Common myeloid progenitor, CD34-positive (primary cell): ENCODE measurements around the gene POLR1B.

Experiments
- CTCF ChIA-PET: fragments of 350-600 bp; sonication (Branson Sonifier 250); formaldehyde crosslinking; loops from one replicate; lab custom pipeline; 2021; ENCODE audit warnings: antibody characterized with exemption; lab: Charles Lee
- POLR2A ChIA-PET: fragments of 350-600 bp; sonication (Branson Sonifier 250); formaldehyde crosslinking; loops from one replicate; lab custom pipeline; 2021; ENCODE audit warnings: antibody characterized with exemption; lab: Charles Lee
- DNase-seq, 3 donors: peaks; one replicate each; pipeline versions ENCODE4 v3.0.0 to v3.0.0-alpha.2; 2013
- H3K27ac ChIP-seq, 2 experiments: 1 replicate in 1 of 2; 2 replicates in 1 of 2; pipeline ENCODE4 v1.7.0; 2013; ENCODE audit warnings: inconsistent platforms in 2 of 2, low read length in 2 of 2, mild to moderate bottlenecking in 2 of 2, low read depth in 1 of 2, moderate library complexity in 1 of 2; ENCODE audit not compliant: severe bottlenecking in 2 of 2, insufficient read depth in 1 of 2, poor library complexity in 1 of 2
- H3K27me3 ChIP-seq, 5 experiments: replicated peaks in 2 of 5; 1 replicate in 3 of 5; 2 replicates in 2 of 5; pipeline versions ENCODE4 v1.6.1 to v1.7.0; 2013; ENCODE audit warnings: low read length in 4 of 5, mild to moderate bottlenecking in 2 of 5, moderate library complexity in 2 of 5, inconsistent platforms in 1 of 5; ENCODE audit not compliant: insufficient read depth in 5 of 5, control insufficient read depth in 4 of 5
- H3K36me3 ChIP-seq, 4 experiments: 1 replicate in 2 of 4; 2 replicates in 2 of 4; pipeline versions ENCODE4 v1.6.1 to v1.7.0; 2013; ENCODE audit warnings: low read length in 3 of 4, control low read depth in 1 of 4, mild to moderate bottlenecking in 1 of 4; ENCODE audit not compliant: control insufficient read depth in 4 of 4, insufficient read depth in 4 of 4
- H3K4me1 ChIP-seq, 4 experiments: 1 replicate in 3 of 4; 2 replicates in 1 of 4; pipeline versions ENCODE4 v1.6.1 to v1.7.1; 2013; ENCODE audit warnings: low read length in 3 of 4, mild to moderate bottlenecking in 3 of 4, control low read depth in 1 of 4, inconsistent platforms in 1 of 4, moderate library complexity in 1 of 4; ENCODE audit not compliant: control insufficient read depth in 4 of 4, insufficient read depth in 4 of 4; ENCODE audit errors: control extremely low read depth in 1 of 4
- H3K4me3 ChIP-seq, 7 experiments: 1 replicate in 4 of 7; 2 replicates in 3 of 7; pipeline versions ENCODE4 v1.5.1 to v1.7.0; 2013; ENCODE audit warnings: mild to moderate bottlenecking in 7 of 7, low read length in 6 of 7, moderate library complexity in 6 of 7, inconsistent platforms in 2 of 7, low read depth in 2 of 7, control low read depth in 1 of 7; ENCODE audit not compliant: insufficient read depth in 4 of 7, control insufficient read depth in 1 of 7; ENCODE audit errors: extremely low read depth in 1 of 7
- H3K9me3 ChIP-seq, 5 experiments: 1 replicate in 4 of 5; 2 replicates in 1 of 5; pipeline versions ENCODE4 v1.6.1 to v1.7.1; 2013; ENCODE audit warnings: low read length in 4 of 5, mild to moderate bottlenecking in 2 of 5, inconsistent platforms in 1 of 5, low read depth in 1 of 5, moderate library complexity in 1 of 5; ENCODE audit not compliant: control insufficient read depth in 4 of 5, insufficient read depth in 2 of 5; ENCODE audit errors: control extremely low read depth in 1 of 5
- WGBS: methylation state at CpG from one replicate; pipeline ENCODE4 v1.1.5; 2013; ENCODE audit not compliant: insufficient coverage; 5-methylcytosine and 5-hydroxymethylcytosine counted together

Gene POLR1B

DNA sequence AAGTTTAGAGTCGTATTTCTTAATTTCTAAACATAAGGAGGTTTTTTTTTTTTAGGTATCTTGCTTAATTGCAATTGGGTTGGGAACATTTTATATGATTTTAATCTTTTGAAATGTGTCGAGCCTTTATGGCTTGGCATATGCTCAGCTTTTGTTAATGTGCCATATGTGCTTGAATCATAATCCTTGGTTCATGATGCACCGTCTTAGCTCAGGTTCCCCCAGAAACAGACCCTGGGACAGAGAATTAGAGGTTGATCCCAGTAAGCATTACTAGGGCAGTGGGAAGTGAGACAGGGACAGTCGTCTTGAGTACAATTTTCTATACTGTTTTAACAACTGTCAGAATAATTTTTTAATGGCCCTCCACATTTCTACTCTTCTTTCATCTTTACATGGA is 51.5 kb downstream of the POLR1B start:
- no peak for DNase-seq
- H3K9me3 ChIP-seq: no peaks in the 10 kb centered on the region
- ChIA-PET CTCF (interaction anchor here (1.5 to 11.6 kb wide), 3 partner anchors 7 to 133 kb away, joined by 3 to 158 read pairs (median 9); no protein-coding TSS in a partner anchor), POLR2A (interaction anchor here (1.0 kb wide), 1 partner anchor 37 kb away, joined by 3 read pairs; no protein-coding TSS in a partner anchor)
- no peak overlapping the region for H3K4me3 ChIP-seq
- H3K36me3 ChIP-seq: peaks cover 2 to 8% (median 6%) of the 10 kb centered on the region in 4 experiments
- no peaks in the 10 kb centered on the region for H3K27me3 ChIP-seq
- H3K27ac ChIP-seq: no peak overlapping the region
- 97% methylated on average over 3 of the region's 4 CpGs for WGBS
- no peaks in the 10 kb centered on the region for H3K4me1 ChIP-seq

DNA sequence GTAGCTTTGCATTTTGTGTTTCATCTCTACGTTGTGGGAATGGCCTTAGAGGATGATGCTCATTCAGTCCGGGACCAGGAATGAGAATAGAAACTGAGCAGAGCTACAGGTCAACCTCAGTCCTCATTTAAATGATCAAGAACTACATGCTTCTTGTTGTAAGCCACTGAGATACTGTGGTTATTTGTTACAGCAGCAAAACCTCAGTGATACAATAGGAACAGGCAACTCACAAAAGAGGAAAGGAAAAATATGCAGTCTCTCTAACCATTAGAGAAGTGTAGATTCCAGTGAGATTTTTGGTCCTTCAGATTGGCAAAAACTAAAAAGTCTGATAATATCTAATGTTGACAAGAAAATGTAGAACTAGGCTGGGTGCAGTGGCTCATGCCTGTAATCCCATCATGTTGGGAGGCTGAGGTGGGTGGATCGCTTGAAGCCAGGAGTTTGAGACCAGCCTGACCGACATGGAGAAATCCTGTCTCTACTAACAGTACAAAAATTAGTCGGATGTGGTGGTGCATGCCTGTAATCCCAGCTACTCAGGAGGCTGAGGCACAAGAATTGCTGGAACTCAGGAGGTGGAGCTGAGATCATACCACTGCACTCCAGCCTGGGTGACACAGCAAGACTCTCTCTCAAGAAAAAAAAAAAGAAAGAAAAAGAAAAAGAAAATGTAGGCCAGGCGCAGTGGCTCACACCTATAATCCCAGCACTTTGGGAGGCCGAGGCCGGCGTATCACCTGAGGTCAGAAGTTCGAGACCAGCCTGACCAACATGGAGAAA is 55.5 kb downstream of the POLR1B start:
- POLR2A ChIA-PET: no interaction called here
- 93% methylated on average over 8 of the region's 10 CpGs for WGBS
- CTCF ChIA-PET: interaction anchor here (0.8 to 11.6 kb wide), 7 partner anchors 9 to 288 kb away, joined by 3 to 158 read pairs (median 4); partner anchors contain the start of gene CHCHD5
- no peak overlapping the region for H3K27ac ChIP-seq
- peaks cover 0 to 2% (median 0%) of the 10 kb centered on the region in 4 experiments for H3K36me3 ChIP-seq
- no peaks in the 10 kb centered on the region for H3K9me3 ChIP-seq
- DNase-seq: no peak
- no peak overlapping the region for H3K4me3 ChIP-seq
- H3K4me1 ChIP-seq: peaks cover 0 to 8% (median 6%) of the 10 kb centered on the region in 4 experiments
- no peaks in the 10 kb centered on the region for H3K27me3 ChIP-seq

DNA sequence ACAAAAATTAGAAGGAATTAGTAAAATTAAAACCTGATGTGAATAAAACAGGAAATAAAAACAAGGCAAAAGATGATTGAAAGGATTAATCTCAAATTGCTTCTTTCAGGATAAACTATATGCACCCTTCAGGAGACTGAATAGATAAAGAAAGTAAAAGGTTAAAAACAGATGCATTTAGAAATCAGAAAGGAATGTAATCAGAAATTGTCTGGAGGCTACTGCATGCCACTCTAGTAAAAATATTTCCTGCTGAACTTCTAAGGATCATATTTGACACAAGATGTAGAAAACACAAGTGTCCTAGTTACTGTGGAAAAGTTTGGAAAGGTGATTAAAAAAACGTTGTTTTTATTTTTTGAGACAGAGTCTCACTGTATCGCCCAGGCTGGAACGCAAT is 58.4 kb downstream of the POLR1B start:
- H3K4me3 ChIP-seq: no peak overlapping the region
- no peaks in the 10 kb centered on the region for H3K9me3 ChIP-seq
- no peak for DNase-seq
- H3K27ac ChIP-seq: no peak overlapping the region
- H3K4me1 ChIP-seq: peaks cover 0 to 8% (median 6%) of the 10 kb centered on the region in 4 experiments
- CTCF ChIA-PET: interaction anchor here (0.5 to 11.6 kb wide), 22 partner anchors 8 to 340 kb away, joined by 3 to 158 read pairs (median 4); partner anchors contain the start of genes CHCHD5, NT5DC4 and SLC20A1
- POLR2A ChIA-PET: no interaction called here
- H3K27me3 ChIP-seq: no peaks in the 10 kb centered on the region
- H3K36me3 ChIP-seq: no peaks in the 10 kb centered on the region
- 100% methylated on average over 2 of the region's 3 CpGs for WGBS

DNA sequence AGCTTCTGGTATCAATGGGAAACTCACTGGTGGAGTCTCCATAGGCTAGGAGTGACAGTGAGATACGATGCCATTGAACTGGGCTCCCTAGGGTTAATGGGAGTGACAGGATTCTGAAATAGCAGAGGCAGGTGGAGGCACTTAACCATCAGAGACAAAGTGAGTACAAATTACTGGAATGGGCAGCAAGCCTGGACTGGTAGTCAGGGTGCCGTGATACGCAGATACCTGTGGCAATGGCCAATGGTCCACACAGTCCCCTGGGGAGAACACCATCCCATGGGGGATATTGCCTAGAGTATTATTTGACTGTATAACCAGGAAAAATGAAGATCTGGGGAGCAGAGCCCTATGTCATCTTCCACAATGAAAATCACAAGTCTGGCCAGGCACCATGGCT is 59.5 kb downstream of the POLR1B start:
- Histone ChIP-seq H3K4me3 (no peak overlapping the region), H3K27me3 (no peaks in the 10 kb centered on the region), H3K4me1 (peaks cover 0 to 8% (median 6%) of the 10 kb centered on the region in 4 experiments), H3K27ac (no peak overlapping the region), H3K9me3 (no peaks in the 10 kb centered on the region), H3K36me3 (no peaks in the 10 kb centered on the region)
- WGBS: 100% methylated on average over 3 of the region's 3 CpGs
- POLR2A ChIA-PET: no interaction called here
- DNase-seq: no peak
- CTCF ChIA-PET: interaction anchor here (1.5 to 11.6 kb wide), 7 partner anchors 9 to 125 kb away, joined by 3 to 158 read pairs (median 7); no protein-coding TSS in a partner anchor

DNA sequence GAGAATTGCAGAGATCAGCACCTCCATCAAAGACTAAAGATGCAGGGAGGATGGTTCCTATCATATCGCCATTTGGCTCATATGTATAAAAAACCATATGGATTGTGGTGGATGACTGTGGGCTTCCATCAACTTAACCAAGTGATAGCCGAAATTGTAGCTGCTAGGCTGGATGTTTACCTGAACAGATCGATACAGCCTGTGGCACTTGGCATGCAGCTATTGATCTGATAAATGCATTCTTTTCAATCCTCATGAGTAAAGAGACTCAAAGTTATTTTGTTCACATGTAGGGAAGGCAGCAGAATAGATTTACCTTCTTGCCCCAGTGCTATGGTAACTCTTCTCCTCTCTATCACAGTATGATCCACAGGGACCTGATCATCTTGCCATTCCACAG is 60.7 kb downstream of the POLR1B start:
- Histone ChIP-seq H3K4me1 (peaks cover 0 to 8% (median 6%) of the 10 kb centered on the region in 4 experiments), H3K27me3 (no peaks in the 10 kb centered on the region), H3K9me3 (no peaks in the 10 kb centered on the region), H3K4me3 (no peak overlapping the region), H3K36me3 (no peaks in the 10 kb centered on the region), H3K27ac (no peak overlapping the region)
- ChIA-PET POLR2A (interaction anchor here (0.6 kb wide), 1 partner anchor 19 kb away, joined by 3 read pairs; no protein-coding TSS in a partner anchor), CTCF (interaction anchor here (0.6 to 11.6 kb wide), 4 partner anchors 22 to 480 kb away, joined by 3 to 158 read pairs (median 13); no protein-coding TSS in a partner anchor)
- 100% methylated on average over 2 of the region's 3 CpGs for WGBS
- no peak for DNase-seq

DNA sequence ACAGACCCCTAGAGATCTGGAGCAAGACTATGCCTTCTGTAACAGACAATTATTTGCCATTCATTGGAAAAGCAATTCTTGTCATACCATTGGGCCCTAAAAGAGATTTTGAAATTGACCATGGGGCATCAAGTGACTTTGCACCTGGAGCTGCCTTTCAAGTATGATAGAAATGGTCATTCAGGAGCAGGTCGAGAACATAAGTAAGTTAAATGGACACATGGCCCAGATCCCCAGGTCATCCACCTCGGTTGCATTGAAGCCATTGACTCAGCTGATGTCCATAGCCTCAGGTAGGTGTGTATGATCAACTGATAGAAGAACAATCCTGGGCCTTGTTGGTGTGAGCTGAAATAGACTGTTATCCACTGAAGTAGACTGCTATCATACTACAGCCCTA is 61.5 kb downstream of the POLR1B start:
- no peak for DNase-seq
- H3K27me3 ChIP-seq: no peaks in the 10 kb centered on the region
- H3K9me3 ChIP-seq: no peaks in the 10 kb centered on the region
- CTCF ChIA-PET: interaction anchor here (1.0 to 11.6 kb wide), 5 partner anchors 9 to 133 kb away, joined by 3 to 158 read pairs (median 6); no protein-coding TSS in a partner anchor
- peaks cover 0 to 8% (median 6%) of the 10 kb centered on the region in 4 experiments for H3K4me1 ChIP-seq
- POLR2A ChIA-PET: no interaction called here
- H3K4me3 ChIP-seq: no peak overlapping the region
- 94% methylated on average over 2 of the region's 2 CpGs for WGBS
- no peaks in the 10 kb centered on the region for H3K36me3 ChIP-seq
- H3K27ac ChIP-seq: no peak overlapping the region

DNA sequence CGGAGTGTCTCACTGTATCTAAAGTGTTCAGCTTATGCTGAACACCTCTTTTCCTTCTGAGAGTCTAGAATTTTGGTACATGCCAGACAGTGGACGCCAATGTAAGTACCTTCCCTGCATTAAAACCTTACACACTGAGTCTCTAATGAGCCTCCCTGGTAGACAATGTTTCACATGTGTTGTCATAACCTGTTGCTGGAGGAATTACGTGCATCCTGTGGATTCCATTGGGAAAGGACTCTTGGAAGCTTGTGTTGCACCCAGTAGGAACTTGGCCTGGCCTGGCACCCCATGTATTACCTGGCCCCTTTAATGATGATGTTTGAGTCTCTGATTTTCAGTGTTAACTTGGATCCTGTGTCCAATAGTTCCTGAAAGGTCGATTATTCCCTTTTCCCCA is 62.7 kb downstream of the POLR1B start:
- POLR2A ChIA-PET: no interaction called here
- Histone ChIP-seq H3K27ac (no peak overlapping the region), H3K4me1 (peaks cover 0 to 4% (median 2%) of the 10 kb centered on the region in 4 experiments), H3K9me3 (no peaks in the 10 kb centered on the region), H3K36me3 (no peaks in the 10 kb centered on the region), H3K27me3 (no peaks in the 10 kb centered on the region), H3K4me3 (no peak overlapping the region)
- CTCF ChIA-PET: interaction anchor here (0.6 to 11.6 kb wide), 11 partner anchors 10 to 131 kb away, joined by 3 to 158 read pairs (median 3); no protein-coding TSS in a partner anchor
- no peak for DNase-seq
- 82% methylated on average over 3 of the region's 4 CpGs for WGBS
